A673 (cell line): ENCODE measurements around the gene GUCA1A. TPM values are rescaled to one million over a fixed set of nuclear protein-coding genes. Genes with fewer than 3 reads are reported as not detected.

ENCODE experiments used
- BruUV-seq: library from RNA; stranded (reverse); fragments of 400-500 nt; replicated peaks from 2 replicates; lab custom pipeline; 2021; lab: Mats Ljungman, UMichigan
- CTCF ChIA-PET: fragments of 300-600 bp; sonication (Branson Sonifier 250); formaldehyde crosslinking; loops from one replicate; lab custom pipeline; 2022; ENCODE audit warnings: antibody characterized with exemption; lab: Charles Lee
- POLR2A ChIA-PET: fragments of 300-600 bp; sonication (Branson Sonifier 250); formaldehyde crosslinking; loops from one replicate; lab custom pipeline; 2022; ENCODE audit warnings: antibody characterized with exemption; ENCODE audit not compliant: low non-redundant PET; lab: Charles Lee
- DNase-seq: peaks from one replicate; pipeline ENCODE4 v3.0.0-alpha.2; 2015; ENCODE audit warnings: low spot score
- H3K27ac ChIP-seq: fragments of 200-600 bp; sonication (generic); 2 replicates; pipeline ENCODE4 v1.5.1; 2016; ENCODE audit warnings: mixed run types, low read depth, mild to moderate bottlenecking, mixed read lengths, antibody characterized with exemption, low read length; ENCODE audit not compliant: poor library complexity, severe bottlenecking
- H3K27me3 ChIP-seq: fragments of 200-600 bp; sonication (generic); replicated peaks from 2 replicates; pipeline ENCODE4 v1.6.1; 2017; ENCODE audit warnings: mixed run types, low read depth, mild to moderate bottlenecking, mixed read lengths, antibody characterized with exemption, low read length; ENCODE audit not compliant: insufficient read depth, poor library complexity
- H3K36me3 ChIP-seq: fragments of 200-600 bp; sonication (generic); 2 replicates; pipeline ENCODE4 v1.6.1; 2016; ENCODE audit warnings: mixed run types, mild to moderate bottlenecking, mixed read lengths, antibody characterized with exemption, low read length; ENCODE audit not compliant: insufficient read depth, poor library complexity, severe bottlenecking
- H3K4me1 ChIP-seq: fragments of 200-600 bp; sonication (generic); 2 replicates; pipeline ENCODE4 v1.6.1; 2017; ENCODE audit warnings: mixed run types, mild to moderate bottlenecking, mixed read lengths, antibody characterized with exemption, low read length; ENCODE audit not compliant: insufficient read depth, poor library complexity, severe bottlenecking
- H3K4me3 ChIP-seq: fragments of 200-600 bp; sonication (generic); 2 replicates; pipeline ENCODE4 v1.5.1; 2016; ENCODE audit warnings: low read depth, mixed run types, mild to moderate bottlenecking, mixed read lengths, low read length; ENCODE audit not compliant: poor library complexity, severe bottlenecking
- H3K9me3 ChIP-seq: fragments of 200-600 bp; sonication (generic); 2 replicates; pipeline ENCODE4 v1.6.1; 2016; ENCODE audit warnings: mixed run types, low read depth, mild to moderate bottlenecking, mixed read lengths, antibody characterized with exemption, low read length; ENCODE audit not compliant: poor library complexity, severe bottlenecking
- CTCF ChIP-seq: fragments of 300-800, 200-600 bp; sonication (generic); conservative IDR thresholded peaks from 2 replicates; pipeline ENCODE4 v1.5.1; 2017; ENCODE audit warnings: low read depth, mild to moderate bottlenecking, antibody characterized with exemption, low read length, moderate library complexity, mixed read lengths
- EZH2 ChIP-seq: fragments of 200-600 bp; sonication (generic); IDR thresholded peaks from 2 replicates; pipeline ENCODE4 v1.6.1; 2017; ENCODE audit warnings: borderline replicate concordance, low read depth, mild to moderate bottlenecking, mixed read lengths, antibody characterized with exemption, low read length; ENCODE audit not compliant: poor library complexity, severe bottlenecking
- intact Hi-C: fragments of 100-400 bp; cut with micrococcal nuclease; formaldehyde crosslinking; loops from one replicate; pipeline ENCODE4 v1.10.0; 2022; ENCODE audit not compliant: unreplicated experiment
- total RNA-seq: library from RNA; stranded (reverse); gene quantifications from 2 replicates; pipeline ENCODE4 v1.2.3, GENCODE V29; 2021

Gene GUCA1A
- total RNA-seq, 1 experiment from 2014 or later = not detected

GRCh38 chr6:42227173-42227850, 54.1 kb downstream of the GUCA1A start:
- Histone ChIP-seq H3K4me1 (no peaks in the 10 kb centered on the region), H3K27ac (no peak overlapping the region), H3K9me3 (no peaks in the 10 kb centered on the region), H3K4me3 (no peak overlapping the region), H3K36me3 (no peaks in the 10 kb centered on the region), H3K27me3 (no peaks in the 10 kb centered on the region)
- CTCF ChIA-PET = no interaction called here
- BruUV-seq = no TSS peak
- no peak for DNase-seq
- intact Hi-C loops = no loop called here
- TF ChIP-seq CTCF = no peak
- no peak for TF ChIP-seq EZH2
- POLR2A ChIA-PET = no interaction called here

GRCh38 chr6:42228305-42228704, 55.1 kb downstream of the GUCA1A start:
- no TSS peak for BruUV-seq
- intact Hi-C loops = no loop called here
- Histone ChIP-seq H3K27me3 (no peaks in the 10 kb centered on the region), H3K4me1 (no peaks in the 10 kb centered on the region), H3K36me3 (no peaks in the 10 kb centered on the region), H3K27ac (no peak overlapping the region), H3K9me3 (no peaks in the 10 kb centered on the region), H3K4me3 (no peak overlapping the region)
- CTCF ChIA-PET = no interaction called here
- POLR2A ChIA-PET = no interaction called here
- no peak for TF ChIP-seq EZH2
- no peak for TF ChIP-seq CTCF
- no peak for DNase-seq

Other genes with a start within 250 kb of the GUCA1A start
- 31.9 and 39.9 TPM in 2 replicates for gene CCND3, start 231.6 kb upstream of the GUCA1A start, total RNA-seq
- gene TAF8, start 122.8 kb upstream of the GUCA1A start, total RNA-seq = 22.5 and 26.0 TPM in 2 replicates
- gene C6orf132, start 30.7 kb upstream of the GUCA1A start, total RNA-seq = 0.04 and 0.15 TPM in 2 replicates
- 1.7 and 2.0 TPM in 2 replicates for gene GUCA1B, start 21.6 kb downstream of the GUCA1A start, total RNA-seq
- 50.0 and 52.0 TPM in 2 replicates for gene MRPS10, start 44.5 kb downstream of the GUCA1A start, total RNA-seq